ENCODE results near the gene ETV6. TPM values are rescaled to one million over a fixed set of nuclear protein-coding genes. Genes with fewer than 3 reads are reported as not detected.
"Not testable (repeated sequence)": the region's sequence is repeated elsewhere in the genome, so short reads cannot be mapped to it uniquely, and the experiment has no call there.

Gene ETV6
- total RNA-seq, 1 donor from 2014 or later, result 25.3 TPM

- DNase-seq (ENCODE audit: low spot score), result no peak
Measured at GRCh38 chr12:11667171-11667570, 17.7 kb downstream of the ETV6 start.

- DNase-seq (ENCODE audit: low spot score), result no peak
Measured at GRCh38 chr12:11668611-11669010, 19.1 kb downstream of the ETV6 start.

GRCh38 chr12:11669348-11669747, 19.9 kb downstream of the ETV6 start:
- no peak for DNase-seq (ENCODE audit: low spot score)

- no peak for DNase-seq (ENCODE audit: low spot score)
Measured at GRCh38 chr12:11672256-11673191, 23.1 kb downstream of the ETV6 start.

- no peak for DNase-seq (ENCODE audit: low spot score)
Measured at GRCh38 chr12:11673666-11674461, 24.4 kb downstream of the ETV6 start.

- no peak for DNase-seq (ENCODE audit: low spot score)
Measured at GRCh38 chr12:11674894-11675390, 25.5 kb downstream of the ETV6 start.

GRCh38 chr12:11676052-11676451, 26.6 kb downstream of the ETV6 start:
- no peak for DNase-seq (ENCODE audit: low spot score)

GRCh38 chr12:11677093-11677492, 27.6 kb downstream of the ETV6 start:
- DNase-seq (ENCODE audit: low spot score), result peak; percentile 50

GRCh38 chr12:11677752-11678151, 28.3 kb downstream of the ETV6 start:
- no peak for DNase-seq (ENCODE audit: low spot score)

GRCh38 chr12:11678781-11679180, 29.3 kb downstream of the ETV6 start:
- DNase-seq (ENCODE audit: low spot score), result no peak

GRCh38 chr12:11681207-11681606, 31.7 kb downstream of the ETV6 start:
- DNase-seq (ENCODE audit: low spot score), result no peak

GRCh38 chr12:11681695-11682094, 32.2 kb downstream of the ETV6 start:
- DNase-seq (ENCODE audit: low spot score), result not testable (repeated sequence)

- no peak for DNase-seq (ENCODE audit: low spot score)
Measured at GRCh38 chr12:11684393-11684792, 34.9 kb downstream of the ETV6 start.

GRCh38 chr12:11684811-11685210, 35.3 kb downstream of the ETV6 start:
- no peak for DNase-seq (ENCODE audit: low spot score)

- no peak for DNase-seq (ENCODE audit: low spot score)
Measured at GRCh38 chr12:11685316-11685715, 35.8 kb downstream of the ETV6 start.

- no peak for DNase-seq (ENCODE audit: low spot score)
Measured at GRCh38 chr12:11685716-11686115, 36.2 kb downstream of the ETV6 start.

GRCh38 chr12:11686120-11686519, 36.6 kb downstream of the ETV6 start:
- no peak for DNase-seq (ENCODE audit: low spot score)

- peak; percentile 89 for DNase-seq (ENCODE audit: low spot score)
Measured at GRCh38 chr12:11687528-11687927, 38.1 kb downstream of the ETV6 start.

GRCh38 chr12:11688379-11688778, 38.9 kb downstream of the ETV6 start:
- no peak for DNase-seq (ENCODE audit: low spot score)

GRCh38 chr12:11688831-11689230, 39.4 kb downstream of the ETV6 start:
- no peak for DNase-seq (ENCODE audit: low spot score)

- no peak for DNase-seq (ENCODE audit: low spot score)
Measured at GRCh38 chr12:11689591-11690186, 40.2 kb downstream of the ETV6 start.

GRCh38 chr12:11693067-11693466, 43.6 kb downstream of the ETV6 start:
- no peak for DNase-seq (ENCODE audit: low spot score)

All from umbilical cord (tissue), 2 donors.